ENCODE measurements around the gene CHMP3.

CHMP3 gene

DNA sequence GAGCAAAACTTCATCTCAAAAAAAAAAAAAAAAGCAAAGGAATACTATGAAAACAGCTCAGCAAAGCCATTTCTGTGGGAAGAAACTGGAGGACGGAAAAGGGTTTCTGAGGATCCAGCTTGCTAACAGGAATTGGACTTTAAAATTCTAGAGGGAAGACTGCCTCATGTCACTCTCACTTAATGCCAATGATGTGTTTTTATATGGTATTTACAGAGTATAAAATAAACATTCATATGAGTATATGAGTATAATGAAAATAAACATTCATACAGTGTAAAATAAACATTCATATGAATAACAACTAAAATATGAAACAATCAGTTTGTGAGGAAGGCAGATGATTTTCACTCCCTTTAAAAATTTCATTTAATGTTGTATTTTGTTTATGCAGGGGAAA lies 43.9 kb downstream of the CHMP3 start:
- Histone ChIP-seq H3K4me1 (ENCODE audit: low read length) (no peaks in the 10 kb centered on the region), H3K9ac (ENCODE audit: low read length) (no peak overlapping the region), H3F3A (ENCODE audit: insufficient read depth, low read length) (no peaks in the 10 kb centered on the region), H3K79me2 (ENCODE audit: low read length) (no peaks in the 10 kb centered on the region), H3K9me3 (replicated peaks; ENCODE audit: insufficient read depth, low read length) (no peaks in the 10 kb centered on the region), H3K27ac (ENCODE audit: low read length) (no peak overlapping the region), H3K9me2 (replicated peaks; ENCODE audit: insufficient read depth, low read length) (no peaks in the 10 kb centered on the region), H3K4me3 (ENCODE audit: low read length) (no peak overlapping the region), H3K4me2 (ENCODE audit: low read depth, low read length) (no peak overlapping the region), H3K27me3 (replicated peaks; ENCODE audit: insufficient read depth, low read length) (no peaks in the 10 kb centered on the region), H3K36me3 (replicated peaks; ENCODE audit: insufficient read depth, low read length) (no peaks in the 10 kb centered on the region; the same call in 1 of the 2 replicates), H4K20me1 (ENCODE audit: insufficient read depth, low read length) (no peaks in the 10 kb centered on the region), H2AFZ (ENCODE audit: low read length) (no peak overlapping the region)
- TF ChIP-seq EZH2 (optimal IDR thresholded peaks at IDR 0.05; ENCODE audit: low read depth, low read length) (no peak), EZH2phosphoT487 (IDR thresholded peaks at IDR 0.05; ENCODE audit: low read length) (no peak)
- TF ChIP-seq, protein P1, sequence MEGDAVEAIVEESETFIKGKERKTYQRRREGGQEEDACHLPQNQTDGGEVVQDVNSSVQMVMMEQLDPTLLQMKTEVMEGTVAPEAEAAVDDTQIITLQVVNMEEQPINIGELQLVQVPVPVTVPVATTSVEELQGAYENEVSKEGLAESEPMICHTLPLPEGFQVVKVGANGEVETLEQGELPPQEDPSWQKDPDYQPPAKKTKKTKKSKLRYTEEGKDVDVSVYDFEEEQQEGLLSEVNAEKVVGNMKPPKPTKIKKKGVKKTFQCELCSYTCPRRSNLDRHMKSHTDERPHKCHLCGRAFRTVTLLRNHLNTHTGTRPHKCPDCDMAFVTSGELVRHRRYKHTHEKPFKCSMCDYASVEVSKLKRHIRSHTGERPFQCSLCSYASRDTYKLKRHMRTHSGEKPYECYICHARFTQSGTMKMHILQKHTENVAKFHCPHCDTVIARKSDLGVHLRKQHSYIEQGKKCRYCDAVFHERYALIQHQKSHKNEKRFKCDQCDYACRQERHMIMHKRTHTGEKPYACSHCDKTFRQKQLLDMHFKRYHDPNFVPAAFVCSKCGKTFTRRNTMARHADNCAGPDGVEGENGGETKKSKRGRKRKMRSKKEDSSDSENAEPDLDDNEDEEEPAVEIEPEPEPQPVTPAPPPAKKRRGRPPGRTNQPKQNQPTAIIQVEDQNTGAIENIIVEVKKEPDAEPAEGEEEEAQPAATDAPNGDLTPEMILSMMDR (IDR thresholded peaks at IDR 0.05; ENCODE audit: low read length) = no peak
- no peak for DNase-seq

GRCh38 chr2:86518481-86518880 lies 44.8 kb downstream of the CHMP3 start:
- H3K4me2 ChIP-seq (ENCODE audit: low read depth, low read length) = no peak overlapping the region
- no peaks in the 10 kb centered on the region for H3K9me3 ChIP-seq (replicated peaks; ENCODE audit: insufficient read depth, low read length)
- no peaks in the 10 kb centered on the region for H3K27me3 ChIP-seq (replicated peaks; ENCODE audit: insufficient read depth, low read length)
- no peaks in the 10 kb centered on the region for H4K20me1 ChIP-seq (ENCODE audit: insufficient read depth, low read length)
- no peaks in the 10 kb centered on the region for H3K9me2 ChIP-seq (replicated peaks; ENCODE audit: insufficient read depth, low read length)
- H2AFZ ChIP-seq (ENCODE audit: low read length) = no peak overlapping the region
- H3K79me2 ChIP-seq (ENCODE audit: low read length) = no peaks in the 10 kb centered on the region
- no peak overlapping the region for H3K4me3 ChIP-seq (ENCODE audit: low read length)
- no peaks in the 10 kb centered on the region for H3K4me1 ChIP-seq (ENCODE audit: low read length)
- TF ChIP-seq EZH2 (optimal IDR thresholded peaks at IDR 0.05; ENCODE audit: low read depth, low read length) = no peak
- TF ChIP-seq EZH2phosphoT487 (IDR thresholded peaks at IDR 0.05; ENCODE audit: low read length) = no peak
- TF ChIP-seq, protein P1 (IDR thresholded peaks at IDR 0.05; ENCODE audit: low read length) = peak; percentile 29
- H3K27ac ChIP-seq (ENCODE audit: low read length) = no peak overlapping the region
- H3K9ac ChIP-seq (ENCODE audit: low read length) = no peak overlapping the region
- DNase-seq = peak; percentile 23
- no peaks in the 10 kb centered on the region; the same call in 1 of the 2 replicates for H3K36me3 ChIP-seq (replicated peaks; ENCODE audit: insufficient read depth, low read length)
- H3F3A ChIP-seq (ENCODE audit: insufficient read depth, low read length) = no peaks in the 10 kb centered on the region

DNA sequence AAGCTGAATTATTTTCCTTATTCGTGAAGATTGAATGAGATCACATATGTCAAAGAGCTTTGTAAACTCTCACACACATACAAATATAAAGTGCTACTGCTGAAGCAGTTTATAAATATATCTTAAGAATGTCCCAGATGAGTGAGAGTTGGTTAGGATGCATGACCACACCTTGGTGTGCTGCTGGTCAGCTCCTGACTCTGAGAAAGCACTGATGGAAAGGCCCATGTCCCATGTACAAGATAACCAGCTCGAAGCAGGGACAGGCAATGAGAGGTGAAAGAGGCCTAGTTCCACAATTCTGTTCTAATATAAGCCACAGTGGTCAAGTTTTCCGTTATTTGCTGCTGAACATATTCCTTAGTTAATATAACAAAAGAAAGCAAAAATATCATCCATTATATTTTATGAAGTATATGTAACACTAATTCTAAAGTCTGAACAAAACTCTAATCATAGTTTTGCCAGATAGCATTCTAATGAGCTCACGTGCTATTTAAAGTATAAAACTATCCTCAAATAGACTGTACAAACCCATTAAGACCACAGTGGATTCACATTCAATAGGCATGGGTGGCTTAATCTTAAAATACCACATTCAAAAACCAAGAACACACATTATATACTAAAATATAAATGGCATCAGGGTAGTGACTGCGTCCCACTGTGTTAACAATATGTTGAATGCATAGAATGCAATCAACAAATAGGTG lies 49.1 kb downstream of the CHMP3 start:
- Histone ChIP-seq H3K4me2 (ENCODE audit: low read depth, low read length) (no peak overlapping the region), H3K9me2 (replicated peaks; ENCODE audit: insufficient read depth, low read length) (no peaks in the 10 kb centered on the region), H3F3A (ENCODE audit: insufficient read depth, low read length) (no peaks in the 10 kb centered on the region), H3K27ac (ENCODE audit: low read length) (no peak overlapping the region), H2AFZ (ENCODE audit: low read length) (no peak overlapping the region), H3K36me3 (replicated peaks; ENCODE audit: insufficient read depth, low read length) (no peaks in the 10 kb centered on the region), H3K4me1 (ENCODE audit: low read length) (no peaks in the 10 kb centered on the region), H4K20me1 (ENCODE audit: insufficient read depth, low read length) (no peaks in the 10 kb centered on the region), H3K27me3 (replicated peaks; ENCODE audit: insufficient read depth, low read length) (no peaks in the 10 kb centered on the region), H3K9ac (ENCODE audit: low read length) (no peak overlapping the region), H3K79me2 (ENCODE audit: low read length) (no peaks in the 10 kb centered on the region), H3K4me3 (ENCODE audit: low read length) (no peak overlapping the region), H3K9me3 (replicated peaks; ENCODE audit: insufficient read depth, low read length) (no peaks in the 10 kb centered on the region)
- DNase-seq = no peak
- TF ChIP-seq EZH2 (optimal IDR thresholded peaks at IDR 0.05; ENCODE audit: low read depth, low read length) (no peak), EZH2phosphoT487 (IDR thresholded peaks at IDR 0.05; ENCODE audit: low read length) (no peak)
- TF ChIP-seq, protein P1 (IDR thresholded peaks at IDR 0.05; ENCODE audit: low read length) = no peak

All from MM.1S (cell line).